ENCODE measurements around the gene NLRP7. TPM values are rescaled to one million over a fixed set of nuclear protein-coding genes. Genes with fewer than 3 reads are reported as not detected.

The NLRP7 gene
- total RNA-seq, 1 experiment from 2014 or later: not detected

- no peak overlapping the region for H3K4me3 ChIP-seq (ENCODE audit: low read depth, low read length, poor library complexity, severe bottlenecking)
- H3K4me1 ChIP-seq (ENCODE audit: insufficient read depth, low read length, poor library complexity, severe bottlenecking): no peaks in the 10 kb centered on the region
- H3K36me3 ChIP-seq (ENCODE audit: insufficient read depth, low read length, poor library complexity, severe bottlenecking): no peaks in the 10 kb centered on the region
- H3K9me3 ChIP-seq (ENCODE audit: low read depth, low read length, poor library complexity, severe bottlenecking): no peaks in the 10 kb centered on the region
- TF ChIP-seq EZH2 (IDR thresholded peaks at IDR 0.05; ENCODE audit: borderline replicate concordance, low read depth, low read length, poor library complexity, severe bottlenecking): no peak
- TF ChIP-seq, protein P1, sequence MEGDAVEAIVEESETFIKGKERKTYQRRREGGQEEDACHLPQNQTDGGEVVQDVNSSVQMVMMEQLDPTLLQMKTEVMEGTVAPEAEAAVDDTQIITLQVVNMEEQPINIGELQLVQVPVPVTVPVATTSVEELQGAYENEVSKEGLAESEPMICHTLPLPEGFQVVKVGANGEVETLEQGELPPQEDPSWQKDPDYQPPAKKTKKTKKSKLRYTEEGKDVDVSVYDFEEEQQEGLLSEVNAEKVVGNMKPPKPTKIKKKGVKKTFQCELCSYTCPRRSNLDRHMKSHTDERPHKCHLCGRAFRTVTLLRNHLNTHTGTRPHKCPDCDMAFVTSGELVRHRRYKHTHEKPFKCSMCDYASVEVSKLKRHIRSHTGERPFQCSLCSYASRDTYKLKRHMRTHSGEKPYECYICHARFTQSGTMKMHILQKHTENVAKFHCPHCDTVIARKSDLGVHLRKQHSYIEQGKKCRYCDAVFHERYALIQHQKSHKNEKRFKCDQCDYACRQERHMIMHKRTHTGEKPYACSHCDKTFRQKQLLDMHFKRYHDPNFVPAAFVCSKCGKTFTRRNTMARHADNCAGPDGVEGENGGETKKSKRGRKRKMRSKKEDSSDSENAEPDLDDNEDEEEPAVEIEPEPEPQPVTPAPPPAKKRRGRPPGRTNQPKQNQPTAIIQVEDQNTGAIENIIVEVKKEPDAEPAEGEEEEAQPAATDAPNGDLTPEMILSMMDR (conservative IDR thresholded peaks at IDR 0.05; ENCODE audit: low read depth, low read length): no peak
- ChIA-PET CTCF (no interaction called here), POLR2A (ENCODE audit: low non-redundant PET) (no interaction called here)
- H3K27me3 ChIP-seq (replicated peaks; ENCODE audit: insufficient read depth, low read depth, low read length, poor library complexity): peaks cover 67% of the 10 kb centered on the region
- intact Hi-C loops (cut with micrococcal nuclease; ENCODE audit: unreplicated experiment): no loop called here
- no peak for DNase-seq (ENCODE audit: low spot score)
- H3K27ac ChIP-seq (ENCODE audit: low read depth, low read length, poor library complexity, severe bottlenecking): no peak overlapping the region
- no TSS peak for BruUV-seq (replicated peaks)
Observed at GRCh38 chr19:54875506-54875905, 71.8 kb downstream of the NLRP7 start.

- no peak within 1 kb of the TSS for H3K27ac ChIP-seq (ENCODE audit: low read depth, low read length, poor library complexity, severe bottlenecking)
- H3K36me3 ChIP-seq (ENCODE audit: insufficient read depth, low read length, poor library complexity, severe bottlenecking): no peaks in the 10 kb centered on the region
- no peaks in the 10 kb centered on the region for H3K4me1 ChIP-seq (ENCODE audit: insufficient read depth, low read length, poor library complexity, severe bottlenecking)
- H3K4me3 ChIP-seq (ENCODE audit: low read depth, low read length, poor library complexity, severe bottlenecking): no peak within 1 kb of the TSS
- DNase-seq (ENCODE audit: low spot score): no peak
- CTCF ChIA-PET: no interaction called here
- H3K27me3 ChIP-seq (replicated peaks; ENCODE audit: insufficient read depth, low read depth, low read length, poor library complexity): peaks cover 63% of the 10 kb centered on the region
- POLR2A ChIA-PET (ENCODE audit: low non-redundant PET): no interaction called here
- TF ChIP-seq, protein P1 (conservative IDR thresholded peaks at IDR 0.05; ENCODE audit: low read depth, low read length): no peak
- no peak for TF ChIP-seq EZH2 (IDR thresholded peaks at IDR 0.05; ENCODE audit: borderline replicate concordance, low read depth, low read length, poor library complexity, severe bottlenecking)
- BruUV-seq (replicated peaks): no TSS peak
- no peaks in the 10 kb centered on the region for H3K9me3 ChIP-seq (ENCODE audit: low read depth, low read length, poor library complexity, severe bottlenecking)
- intact Hi-C loops (cut with micrococcal nuclease; ENCODE audit: unreplicated experiment): no loop called here
Observed at GRCh38 chr19:54873990-54874389, 73.3 kb downstream of the NLRP7 start, which contains the start of gene FCAR. TSS of gene FCAR (plus strand) at chr19:54874235. CDS start at chr19:54874290, 55 bp downstream.

Other genes with a start within 250 kb of the NLRP7 start
- not detected in 2 replicates for gene KIR3DL3, start 223.1 kb downstream of the NLRP7 start, total RNA-seq (2021)
- gene KIR2DL3, start 209.0 kb downstream of the NLRP7 start, total RNA-seq (2021): not detected in 2 replicates
- not detected in 2 replicates for gene KIR2DL1, start 177.7 kb downstream of the NLRP7 start, total RNA-seq (2021)
- gene KIR2DL4, start 143.9 kb downstream of the NLRP7 start, total RNA-seq (2021): not detected in 2 replicates
- not detected in 2 replicates for gene KIR3DL1, start 131.1 kb downstream of the NLRP7 start, total RNA-seq (2021)
- gene KIR2DS4, start 114.9 kb downstream of the NLRP7 start, total RNA-seq (2021): not detected in 2 replicates
- not detected in 2 replicates for gene KIR3DL2, start 97.1 kb downstream of the NLRP7 start, total RNA-seq (2021)
- gene FCAR, start 73.3 kb downstream of the NLRP7 start, total RNA-seq (2021): not detected in 2 replicates
- gene NCR1, start 41.4 kb downstream of the NLRP7 start, total RNA-seq (2021): not detected in 2 replicates
- gene NLRP2, start 18.8 kb upstream of the NLRP7 start, total RNA-seq (2021): 34.1 and 41.9 TPM in 2 replicates
- gene GP6, start 90.7 kb upstream of the NLRP7 start, total RNA-seq (2021): 0.22 TPM in 1 of 2 replicates, not detected in the other
- gene RDH13, start 115.6 kb upstream of the NLRP7 start, total RNA-seq (2021): 19.0 and 24.4 TPM in 2 replicates
- 7.7 and 10.2 TPM in 2 replicates for gene EPS8L1, start 128.3 kb upstream of the NLRP7 start, total RNA-seq (2021)
- 85.7 and 94.6 TPM in 2 replicates for gene PPP1R12C, start 170.1 kb upstream of the NLRP7 start, total RNA-seq (2021)
- 37.6 and 54.3 TPM in 2 replicates for gene TNNT1, start 201.7 kb upstream of the NLRP7 start, total RNA-seq (2021)
- 12.8 and 16.5 TPM in 2 replicates for gene TNNI3, start 210.2 kb upstream of the NLRP7 start, total RNA-seq (2021)
- 4.2 and 9.1 TPM in 2 replicates for gene DNAAF3, start 219.1 kb upstream of the NLRP7 start, total RNA-seq (2021)
- 0.28 TPM in 1 of 2 replicates, not detected in the other for gene SYT5, start 232.8 kb upstream of the NLRP7 start, total RNA-seq (2021)